PC-3 (cell line): ENCODE measurements around the gene MGP. TPM values are rescaled to one million over a fixed set of nuclear protein-coding genes. Genes with fewer than 3 reads are reported as not detected.

Source experiments
- ATAC-seq: fragments of 200-7000 bp; cut with Tn5 transposase; 2 replicates; pipeline ENCODE4 v1.9.1; 2020; ENCODE audit warnings: mild to moderate bottlenecking, moderate library complexity
- BruUV-seq: library from RNA; stranded (reverse); fragments of 400-500 nt; replicated peaks from 2 replicates; lab custom pipeline; 2021; lab: Mats Ljungman, UMichigan
- CTCF ChIA-PET: fragments of 300-600 bp; sonication (Branson Sonifier 250); formaldehyde crosslinking; loops from one replicate; lab custom pipeline; 2022; ENCODE audit warnings: antibody characterized with exemption; lab: Charles Lee
- POLR2A ChIA-PET: fragments of 300-600 bp; sonication (Branson Sonifier 250); formaldehyde crosslinking; loops from one replicate; lab custom pipeline; 2022; ENCODE audit warnings: antibody characterized with exemption; ENCODE audit not compliant: unreplicated experiment; lab: Charles Lee
- DNase-seq: peaks from one replicate; pipeline ENCODE4 v3.0.0-alpha.2; 2015
- H2AFZ ChIP-seq: fragments of 300-600 bp; sonication (generic); 2 replicates; pipeline ENCODE4 v1.6.0; 2016; ENCODE audit warnings: antibody characterized with exemption, low read length
- H3F3A ChIP-seq: fragments of 300-600 bp; sonication (generic); one replicate; pipeline ENCODE4 v1.6.0; 2017; ENCODE audit warnings: antibody characterized with exemption, low read length, control low read depth, mild to moderate bottlenecking; ENCODE audit not compliant: unreplicated experiment
- H3K27ac ChIP-seq: fragments of 300-600 bp; sonication (generic); 2 replicates; pipeline ENCODE4 v1.5.1; 2016; ENCODE audit warnings: mild to moderate bottlenecking, low read length
- H3K27me3 ChIP-seq: fragments of 300-600 bp; sonication (generic); 2 replicates; pipeline ENCODE4 v1.6.1; 2016; ENCODE audit warnings: low read length, mixed read lengths
- H3K36me3 ChIP-seq: fragments of 300-600 bp; sonication (generic); 2 replicates; pipeline ENCODE4 v1.6.1; 2016; ENCODE audit warnings: low read depth, mixed run types, low read length, mixed read lengths
- H3K4me1 ChIP-seq: fragments of 300-600 bp; sonication (generic); 2 replicates; pipeline ENCODE4 v1.5.1; 2016; ENCODE audit warnings: low read length; ENCODE audit not compliant: insufficient read depth
- H3K4me2 ChIP-seq: fragments of 300-600 bp; sonication (generic); 2 replicates; pipeline ENCODE4 v1.6.0; 2016; ENCODE audit warnings: low read length
- H3K4me3 ChIP-seq: fragments of 300-600 bp; sonication (generic); 2 replicates; pipeline ENCODE4 v1.5.1; 2016; ENCODE audit warnings: mild to moderate bottlenecking, low read length, mixed read lengths
- H3K79me2 ChIP-seq: fragments of 300-600 bp; sonication (generic); 2 replicates; pipeline ENCODE4 v1.6.1; 2017; ENCODE audit warnings: low read length, mixed read lengths
- H3K9ac ChIP-seq: fragments of 300-600 bp; sonication (generic); 2 replicates; pipeline ENCODE4 v1.6.0; 2016; ENCODE audit warnings: mild to moderate bottlenecking, low read length
- H3K9me2 ChIP-seq: fragments of 300-600 bp; sonication (generic); replicated peaks from 2 replicates; pipeline ENCODE4 v1.6.1; 2016; ENCODE audit warnings: mixed run types, low read length, mixed read lengths
- H3K9me3 ChIP-seq: fragments of 300-600 bp; sonication (generic); 2 replicates; pipeline ENCODE4 v1.6.1; 2016; ENCODE audit warnings: low read length, mixed read lengths
- H4K20me1 ChIP-seq: fragments of 300-600 bp; sonication (generic); 2 replicates; pipeline ENCODE4 v1.6.1; 2016; ENCODE audit warnings: low read length, mixed read lengths
- CTCF ChIP-seq: fragments of 300-600 bp; sonication (generic); conservative IDR thresholded peaks from 2 replicates; pipeline ENCODE4 v1.5.1; 2017; ENCODE audit warnings: antibody characterized with exemption, low read depth, mild to moderate bottlenecking, low read length
- EZH2 ChIP-seq: fragments of 300-600 bp; sonication (generic); IDR thresholded peaks from one replicate; pipeline ENCODE4 v1.6.1; 2017; ENCODE audit warnings: antibody characterized with exemption, mild to moderate bottlenecking, low read length; ENCODE audit not compliant: unreplicated experiment
- EZH2phosphoT487 ChIP-seq: fragments of 300-600 bp; sonication (generic); IDR thresholded peaks from 2 replicates; pipeline ENCODE4 v1.6.1; 2018; ENCODE audit warnings: mild to moderate bottlenecking, antibody characterized with exemption, low read length, borderline replicate concordance
- intact Hi-C: fragments of 100-400 bp; cut with micrococcal nuclease; formaldehyde crosslinking; loops from 2 replicates; pipeline ENCODE4 v1.9.0; 2023
- total RNA-seq: library from RNA; depleted of rRNA; stranded (reverse); fragments of >200 nt; gene quantifications from 2 replicates; pipeline ENCODE4 v1.2.3, GENCODE V29; 2014

Gene MGP
- total RNA-seq, 1 experiment from 2014 or later = 0.22 TPM

DNA sequence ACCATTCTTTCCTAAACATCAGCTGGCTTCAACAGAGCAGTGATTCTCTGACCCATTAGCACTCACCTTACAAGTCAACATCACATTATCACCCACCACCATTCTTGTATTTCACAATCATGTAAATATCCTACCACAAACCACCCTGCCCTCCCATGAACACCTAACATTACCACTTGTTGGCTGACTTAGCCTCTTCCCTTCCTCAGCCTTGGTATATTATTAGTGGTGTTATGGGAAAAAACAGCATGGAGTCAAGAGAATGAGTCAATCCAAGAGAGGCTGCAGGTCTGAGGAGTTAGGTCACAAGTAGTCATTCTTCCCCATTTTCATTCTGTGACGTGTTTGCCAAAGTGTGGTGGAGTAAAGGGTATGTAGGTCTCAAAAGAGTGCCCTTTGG is 22.3 kb upstream of the MGP start:
- CTCF ChIA-PET = no interaction called here
- Histone ChIP-seq H3K4me3 (no peak overlapping the region), H2AFZ (no peak overlapping the region), H3K27me3 (no peaks in the 10 kb centered on the region), H3K27ac (no peak overlapping the region), H3K36me3 (no peaks in the 10 kb centered on the region), H3K9ac (no peak overlapping the region), H3F3A (no peaks in the 10 kb centered on the region), H4K20me1 (no peaks in the 10 kb centered on the region), H3K4me1 (peaks cover 13% of the 10 kb centered on the region), H3K9me2 (no peaks in the 10 kb centered on the region), H3K79me2 (no peaks in the 10 kb centered on the region), H3K4me2 (no peak overlapping the region), H3K9me3 (no peaks in the 10 kb centered on the region)
- ATAC-seq = no peak
- POLR2A ChIA-PET = no interaction called here
- no TSS peak for BruUV-seq
- TF ChIP-seq EZH2 (no peak), EZH2phosphoT487 (no peak), CTCF (no peak)
- intact Hi-C loops = no loop called here
- DNase-seq = no peak

GRCh38 chr12:14906114-14906513 is 20.5 kb upstream of the MGP start:
- ATAC-seq (no peak), DNase-seq (no peak)
- ChIA-PET CTCF (no interaction called here), POLR2A (no interaction called here)
- no peak overlapping the region for H3K4me2 ChIP-seq
- no TSS peak for BruUV-seq
- no peaks in the 10 kb centered on the region for H3F3A ChIP-seq
- H3K27me3 ChIP-seq = no peaks in the 10 kb centered on the region
- no peaks in the 10 kb centered on the region for H3K79me2 ChIP-seq
- H3K9me2 ChIP-seq = no peaks in the 10 kb centered on the region
- TF ChIP-seq EZH2 = no peak
- TF ChIP-seq CTCF = no peak
- no peak for TF ChIP-seq EZH2phosphoT487
- no peak overlapping the region for H3K9ac ChIP-seq
- H3K36me3 ChIP-seq = no peaks in the 10 kb centered on the region
- peaks cover 10% of the 10 kb centered on the region for H3K4me1 ChIP-seq
- no peak overlapping the region for H3K4me3 ChIP-seq
- no peaks in the 10 kb centered on the region for H3K9me3 ChIP-seq
- no peak overlapping the region for H2AFZ ChIP-seq
- H4K20me1 ChIP-seq = no peaks in the 10 kb centered on the region
- intact Hi-C loops = no loop called here
- no peak overlapping the region for H3K27ac ChIP-seq

DNA sequence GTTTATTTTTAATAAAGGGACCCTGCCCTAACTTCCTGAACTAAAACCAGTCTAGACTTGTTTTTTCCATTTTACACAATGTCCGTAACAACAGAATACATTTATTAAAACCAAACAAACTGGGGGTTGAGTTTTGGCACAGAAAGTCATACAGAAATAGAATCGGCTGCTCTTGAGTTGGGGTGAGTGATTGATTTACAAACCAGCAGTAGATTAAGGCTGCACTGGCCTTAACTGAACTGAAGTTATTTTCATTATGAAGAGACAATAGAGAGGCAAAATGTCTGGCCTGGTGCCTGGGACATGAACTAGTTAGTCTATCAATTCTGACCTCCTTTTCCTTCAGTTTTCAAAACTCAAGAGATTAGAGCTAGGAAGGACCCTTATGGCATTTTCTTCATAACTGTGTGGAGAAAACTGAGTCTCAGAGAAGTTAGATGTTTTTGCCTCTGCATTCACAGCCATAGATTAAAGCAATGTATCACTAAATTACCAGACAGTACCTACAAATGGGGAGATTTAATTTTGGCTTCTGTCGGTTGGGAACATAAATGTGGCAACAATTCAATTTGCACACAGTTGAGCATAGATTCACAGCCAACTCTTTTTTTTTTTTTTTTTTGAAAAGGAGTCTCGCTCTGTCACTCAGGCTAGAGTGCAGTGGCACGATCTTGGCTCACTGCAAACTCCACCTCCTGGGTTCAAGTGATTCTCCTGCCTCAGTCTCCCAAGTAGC is 19.8 kb upstream of the MGP start:
- no peaks in the 10 kb centered on the region for H3K9me2 ChIP-seq
- ChIA-PET CTCF (no interaction called here), POLR2A (no interaction called here)
- BruUV-seq = no TSS peak
- peak overlapping the region; percentile 46; the same call in 1 of the 2 replicates for H2AFZ ChIP-seq
- no peak overlapping the region for H3K9ac ChIP-seq
- intact Hi-C loops = no loop called here
- no peaks in the 10 kb centered on the region for H3K79me2 ChIP-seq
- H4K20me1 ChIP-seq = no peaks in the 10 kb centered on the region
- no peak overlapping the region for H3K4me2 ChIP-seq
- H3K36me3 ChIP-seq = no peaks in the 10 kb centered on the region
- H3K9me3 ChIP-seq = no peaks in the 10 kb centered on the region
- no peak for TF ChIP-seq EZH2phosphoT487
- TF ChIP-seq EZH2 = no peak
- no peak for TF ChIP-seq CTCF
- H3K27ac ChIP-seq = no peak overlapping the region
- no peaks in the 10 kb centered on the region for H3K27me3 ChIP-seq
- no peak overlapping the region for H3K4me3 ChIP-seq
- H3F3A ChIP-seq = no peaks in the 10 kb centered on the region
- DNase-seq (no peak), ATAC-seq (no peak)
- H3K4me1 ChIP-seq = peaks cover 3% of the 10 kb centered on the region
